GM15510 (cell line): Measurements from ENCODE around the gene TBC1D25.

Source experiments
- POLR2A ChIP-seq: IDR thresholded peaks from 3 replicates; pipeline ENCODE4 v1.6.1; 2011; ENCODE audit warnings: borderline replicate concordance; ENCODE audit not compliant: insufficient read length; ENCODE audit errors: extremely low read depth

Gene TBC1D25

DNA sequence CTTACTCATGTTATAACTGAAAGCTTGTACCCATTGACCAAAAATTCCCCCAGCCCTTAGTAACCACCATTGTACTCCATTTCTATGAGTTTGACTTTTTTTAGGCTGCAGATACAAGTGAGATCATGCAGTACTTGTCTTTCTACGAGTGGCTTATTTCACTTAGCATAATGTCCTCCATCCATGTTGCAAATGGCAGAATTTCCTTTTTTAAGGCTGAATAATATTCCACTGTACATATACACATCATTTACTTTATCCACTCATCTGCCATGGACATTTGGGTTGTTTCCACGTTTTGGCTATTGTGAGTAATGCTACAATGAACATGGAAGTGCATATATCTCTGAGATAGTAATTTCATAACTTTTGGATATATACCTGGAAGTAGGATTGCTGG, 45.2 kb downstream of the TBC1D25 start:
- no peak for TF ChIP-seq POLR2A

DNA sequence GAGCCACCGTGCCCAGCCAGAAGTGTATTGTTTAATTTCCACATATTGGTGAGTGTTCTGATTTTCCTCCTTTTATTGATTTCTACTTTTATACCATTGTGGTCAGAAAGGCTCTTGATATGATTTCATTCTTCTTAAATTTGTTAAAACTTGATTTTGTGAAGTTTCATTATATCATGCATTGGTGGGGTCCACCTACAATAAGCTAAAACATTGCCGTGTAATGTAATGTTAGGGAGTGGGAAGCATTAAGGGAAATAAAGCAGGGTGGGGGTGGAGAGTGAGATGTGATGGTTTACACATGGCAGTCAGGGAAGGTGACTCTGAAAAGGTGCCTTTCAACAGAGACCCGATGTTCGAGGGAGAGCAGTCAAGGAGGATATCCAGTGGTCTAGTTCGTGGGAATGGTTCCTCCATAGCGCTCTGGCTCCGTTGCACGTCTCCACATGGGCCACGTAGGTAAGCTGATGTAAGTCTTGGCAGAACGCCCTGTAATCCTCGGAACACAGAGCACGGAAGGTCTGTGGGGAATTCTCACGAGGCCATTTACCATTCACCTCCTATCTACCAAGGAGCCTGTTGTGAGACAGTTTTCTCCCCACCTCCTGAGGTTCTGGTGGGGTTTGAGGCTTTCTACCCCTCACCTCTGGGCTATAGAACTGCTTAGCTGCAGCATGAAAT, 50.1 kb downstream of the TBC1D25 start:
- TF ChIP-seq POLR2A: no peak

DNA sequence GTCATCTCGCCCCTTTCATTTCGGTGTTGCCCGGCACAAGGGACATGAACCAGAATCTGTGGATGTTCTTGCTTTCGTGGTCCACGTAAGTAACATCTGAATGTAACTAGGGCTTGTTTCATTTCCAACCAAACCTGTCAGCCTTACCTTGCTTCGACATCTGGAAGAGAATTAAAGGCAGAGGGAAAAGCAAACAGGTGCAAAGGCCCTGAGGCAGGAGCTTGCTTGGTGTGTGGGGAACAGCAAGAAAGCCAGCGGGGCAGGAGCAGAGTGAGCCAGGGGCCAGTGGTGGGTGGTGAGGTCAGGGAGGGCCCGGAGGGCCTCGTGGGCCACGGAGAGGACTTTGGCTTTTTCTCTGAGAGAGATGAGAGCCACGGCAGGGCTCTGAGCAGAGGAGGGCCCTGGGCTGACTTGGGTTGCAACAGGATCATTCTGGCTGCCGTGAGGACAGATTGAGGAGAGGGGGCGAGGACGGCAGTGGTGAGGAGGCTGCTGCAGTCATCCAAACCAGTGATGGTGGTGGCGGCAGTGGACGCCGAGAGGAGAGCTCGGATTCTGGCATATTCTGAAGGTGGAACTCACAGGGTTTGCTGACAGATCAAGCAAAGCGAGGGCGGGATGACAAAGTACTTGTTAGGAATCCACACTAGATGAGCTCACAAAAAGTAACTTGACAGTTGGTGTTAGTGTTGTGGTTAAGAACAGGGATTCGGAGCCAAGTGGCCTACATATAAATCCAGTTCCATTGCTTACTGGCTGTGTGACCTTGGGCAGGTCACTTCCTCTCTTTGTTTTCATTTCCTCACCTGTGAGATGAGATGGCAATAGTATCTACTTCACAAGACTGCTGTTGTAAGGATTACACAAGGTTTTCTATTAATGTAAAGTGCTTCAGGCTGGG, 50.9 kb downstream of the TBC1D25 start:
- no peak for TF ChIP-seq POLR2A

DNA sequence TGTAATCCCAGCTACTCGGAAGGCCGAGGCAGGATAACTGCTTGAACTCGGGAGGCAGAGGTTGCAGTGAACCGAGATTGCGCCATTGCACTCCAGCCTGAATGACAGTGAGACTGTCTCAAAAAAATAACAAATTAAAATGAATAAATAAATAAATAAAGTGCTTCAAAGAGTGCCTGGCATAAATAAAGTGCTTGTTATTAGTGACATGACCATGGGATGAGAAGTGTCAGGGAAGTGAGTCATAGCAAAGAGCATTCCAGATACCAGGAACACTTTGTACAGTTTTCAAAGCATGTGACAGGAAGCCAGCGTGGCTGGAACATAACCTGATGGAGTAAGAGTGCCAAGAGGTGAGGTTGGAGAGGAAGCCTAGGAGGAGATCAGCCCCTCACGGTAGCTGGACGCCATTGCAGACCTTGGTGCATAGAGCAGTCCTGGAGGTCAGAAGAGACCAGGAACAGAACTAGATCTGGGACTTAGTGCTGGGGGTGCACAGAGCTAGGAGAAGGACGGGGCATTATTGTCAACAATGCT, 51.8 kb downstream of the TBC1D25 start:
- TF ChIP-seq POLR2A: no peak

DNA sequence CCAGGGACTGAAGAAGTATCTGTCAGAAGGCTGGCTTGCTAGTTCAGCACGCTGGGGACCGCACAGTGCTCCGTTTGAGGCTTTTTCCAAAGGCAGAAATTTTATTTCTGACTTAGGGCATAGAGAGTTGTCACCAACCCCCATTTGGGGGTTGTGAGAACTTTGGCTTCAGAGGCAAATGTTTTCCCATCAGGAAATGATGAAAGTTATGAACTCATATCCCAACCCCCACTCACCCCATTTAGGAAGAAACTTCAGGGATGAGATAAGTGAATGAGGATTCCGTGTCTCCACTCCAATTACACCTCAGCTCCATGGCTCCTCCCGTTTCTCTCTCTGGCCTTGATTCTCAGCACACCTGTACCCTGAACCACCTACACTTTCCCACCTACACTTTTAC, 53.5 kb downstream of the TBC1D25 start:
- no peak for TF ChIP-seq POLR2A

DNA sequence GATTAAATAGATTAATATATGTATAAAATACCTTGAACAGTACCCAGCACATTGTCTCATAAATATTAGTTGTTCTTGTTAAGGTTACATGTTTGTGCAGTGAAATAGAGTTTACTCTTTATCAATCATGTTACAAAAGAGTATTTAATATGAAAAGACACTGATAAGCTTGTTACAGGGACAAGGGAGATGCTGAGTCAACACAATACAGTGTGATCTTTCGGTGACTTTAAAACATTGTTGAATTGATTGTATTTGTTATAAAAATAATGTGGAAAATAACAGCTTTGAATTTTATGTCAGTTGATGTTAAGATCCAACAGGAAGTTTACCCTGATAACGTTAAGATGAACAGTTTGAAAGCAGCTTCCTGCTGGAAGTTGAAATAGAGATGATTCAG, 56.4 kb downstream of the TBC1D25 start:
- no peak for TF ChIP-seq POLR2A

DNA sequence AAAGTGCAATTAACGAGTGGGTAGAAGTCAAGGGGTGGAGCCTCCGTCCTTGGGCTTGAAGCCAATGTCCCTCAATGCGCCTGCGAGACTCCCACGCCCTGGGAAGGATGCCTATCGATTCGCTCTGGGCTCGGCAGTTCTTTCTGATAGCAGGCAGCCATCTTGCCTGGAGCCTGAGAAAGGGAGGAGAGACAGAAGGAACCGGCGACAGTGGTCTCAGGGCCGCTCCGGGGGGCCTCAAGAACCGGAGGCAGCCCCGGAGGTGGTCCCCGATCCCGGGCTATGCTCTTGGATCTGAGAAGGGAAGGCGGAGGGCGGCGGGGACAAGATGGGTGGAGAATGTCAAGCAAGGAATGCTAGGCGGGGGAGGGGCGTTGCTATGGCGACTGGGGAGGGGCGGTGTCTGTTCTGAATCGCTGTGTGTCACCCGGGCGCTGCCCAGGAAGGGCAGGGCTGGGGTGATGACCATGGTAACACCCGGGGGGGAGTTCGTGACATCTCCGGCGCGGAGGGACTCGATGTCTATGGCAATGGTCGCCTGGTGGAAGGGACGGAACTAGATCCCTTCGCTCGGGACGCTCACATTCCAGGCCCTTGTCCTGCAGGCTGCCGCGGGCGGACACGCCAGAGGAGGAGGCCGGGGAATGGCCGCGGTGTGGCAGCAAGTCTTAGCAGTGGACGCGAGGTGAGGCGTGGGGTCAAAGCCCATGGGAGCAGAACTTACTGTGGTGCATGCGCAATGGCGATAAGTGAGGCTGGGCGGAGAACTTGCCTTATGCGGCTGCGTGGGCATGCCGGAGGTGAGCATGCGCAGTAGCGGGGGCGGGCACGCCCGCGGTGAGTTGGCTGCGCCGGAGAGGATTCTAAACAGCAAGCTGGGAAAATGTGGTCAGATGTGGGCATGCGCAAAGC, 58.1 kb downstream of the TBC1D25 start, which contains the start of gene WDR13:
Gene WDR13 (plus strand): TSS at position 140 of the 912 bp plus-strand sequence. CDS start 505 bp downstream, at position 645.
- peak; percentile 64 for TF ChIP-seq POLR2A

DNA sequence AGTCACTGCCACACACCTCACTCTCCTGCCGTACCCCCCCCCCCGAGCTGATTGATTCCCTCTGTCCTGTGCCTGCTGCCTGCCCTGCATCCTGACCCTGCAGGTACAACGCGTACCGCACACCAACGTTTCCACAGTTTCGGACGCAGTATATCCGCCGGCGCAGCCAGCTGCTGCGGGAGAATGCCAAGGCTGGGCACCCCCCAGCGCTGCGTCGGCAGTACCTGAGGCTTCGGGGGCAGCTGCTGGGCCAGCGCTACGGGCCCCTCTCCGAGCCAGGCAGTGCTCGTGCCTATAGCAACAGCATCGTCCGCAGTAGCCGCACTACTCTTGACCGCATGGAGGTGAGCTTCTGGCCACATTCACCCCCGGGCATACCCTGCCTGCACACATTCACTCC, 59.1 kb downstream of the TBC1D25 start:
- no peak for TF ChIP-seq POLR2A

DNA sequence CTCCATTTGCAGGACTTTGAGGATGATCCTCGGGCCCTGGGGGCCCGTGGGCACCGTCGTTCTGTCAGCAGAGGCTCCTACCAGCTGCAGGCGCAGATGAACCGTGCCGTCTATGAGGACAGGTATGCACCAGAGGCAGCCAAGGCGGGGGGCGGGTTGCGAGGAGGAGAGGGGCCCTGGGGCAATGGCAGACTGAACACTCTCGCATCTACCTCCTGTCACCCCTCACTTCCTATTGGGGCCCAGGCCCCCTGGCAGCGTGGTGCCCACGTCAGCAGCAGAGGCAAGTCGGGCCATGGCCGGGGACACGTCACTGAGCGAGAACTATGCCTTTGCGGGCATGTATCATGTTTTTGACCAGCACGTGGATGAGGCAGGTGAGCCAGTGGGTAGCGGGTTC, 59.8 kb downstream of the TBC1D25 start:
- TF ChIP-seq POLR2A: no peak

DNA sequence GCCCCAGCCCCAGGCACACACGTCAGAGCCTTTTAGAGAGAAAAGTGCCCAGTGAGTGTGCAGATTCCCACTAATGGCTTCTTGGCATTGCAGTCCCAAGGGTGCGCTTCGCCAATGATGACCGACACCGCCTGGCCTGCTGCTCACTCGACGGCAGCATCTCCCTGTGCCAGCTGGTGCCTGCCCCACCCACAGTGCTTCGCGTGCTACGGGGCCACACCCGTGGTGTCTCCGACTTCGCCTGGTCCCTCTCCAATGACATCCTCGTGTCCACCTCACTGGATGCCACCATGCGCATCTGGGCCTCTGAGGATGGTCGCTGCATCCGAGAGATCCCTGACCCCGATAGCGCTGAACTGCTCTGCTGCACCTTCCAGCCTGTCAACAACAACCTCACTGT, 60.7 kb downstream of the TBC1D25 start:
- TF ChIP-seq POLR2A: no peak

DNA sequence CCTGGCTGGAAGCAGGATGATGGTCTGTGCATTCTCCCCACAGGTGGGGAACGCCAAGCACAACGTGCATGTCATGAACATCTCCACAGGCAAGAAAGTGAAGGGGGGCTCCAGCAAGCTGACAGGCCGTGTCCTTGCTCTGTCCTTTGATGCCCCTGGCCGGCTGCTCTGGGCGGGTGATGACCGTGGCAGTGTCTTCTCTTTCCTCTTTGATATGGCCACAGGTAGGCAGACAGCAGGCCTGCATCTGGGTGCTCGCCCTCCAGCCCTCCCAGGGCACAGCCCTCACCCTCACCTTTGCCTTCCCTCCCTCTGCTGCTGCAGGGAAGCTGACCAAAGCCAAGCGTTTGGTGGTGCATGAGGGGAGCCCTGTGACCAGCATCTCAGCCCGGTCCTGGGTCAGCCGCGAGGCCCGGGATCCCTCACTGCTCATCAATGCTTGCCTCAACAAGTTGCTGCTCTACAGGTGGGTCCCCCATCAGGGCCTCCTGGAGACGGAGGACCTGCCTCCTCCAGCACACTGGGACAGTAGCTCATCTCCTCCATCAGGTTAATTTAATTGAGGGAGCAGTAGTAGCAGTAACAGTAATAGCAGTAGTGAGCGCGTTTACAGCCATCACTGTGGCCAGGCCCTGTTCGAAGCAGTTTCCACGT, 62.4 kb downstream of the TBC1D25 start:
- TF ChIP-seq POLR2A: no peak

DNA sequence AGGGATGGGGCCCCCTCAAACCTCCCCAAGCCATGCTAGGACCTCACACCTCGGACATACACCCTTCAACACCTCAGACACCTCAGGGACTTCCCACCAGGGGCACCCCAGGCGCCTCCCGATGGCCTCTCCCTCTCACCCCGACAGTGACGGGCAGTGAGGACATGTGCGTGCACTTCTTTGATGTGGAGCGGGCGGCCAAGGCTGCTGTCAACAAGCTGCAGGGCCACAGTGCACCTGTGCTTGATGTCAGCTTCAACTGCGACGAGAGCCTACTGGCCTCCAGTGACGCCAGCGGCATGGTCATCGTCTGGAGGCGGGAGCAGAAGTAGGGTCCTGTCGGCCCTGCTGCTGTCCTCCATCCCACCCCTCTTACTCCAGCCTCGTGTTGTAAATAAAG, 65.2 kb downstream of the TBC1D25 start:
- TF ChIP-seq POLR2A: no peak

DNA sequence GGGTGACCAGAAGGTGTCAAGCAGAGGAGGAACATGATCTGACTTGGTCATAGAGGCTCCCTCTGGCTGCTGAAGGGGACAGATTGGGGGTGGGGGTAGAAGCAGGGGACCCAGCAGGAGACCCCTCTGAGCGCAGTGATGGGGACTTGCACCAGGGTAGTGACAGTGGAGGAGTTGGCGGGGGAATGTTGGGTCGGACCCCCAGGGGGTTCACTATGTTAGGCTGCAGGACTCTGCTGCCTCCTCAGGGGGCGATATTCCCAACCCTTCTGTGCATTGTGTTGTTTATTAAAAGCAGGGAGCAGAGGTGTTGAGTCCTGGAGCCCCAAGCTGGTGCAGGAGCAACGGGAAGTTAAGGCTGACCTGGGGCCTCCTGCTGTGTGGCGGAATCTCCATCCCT, 66.6 kb downstream of the TBC1D25 start:
- TF ChIP-seq POLR2A: no peak

DNA sequence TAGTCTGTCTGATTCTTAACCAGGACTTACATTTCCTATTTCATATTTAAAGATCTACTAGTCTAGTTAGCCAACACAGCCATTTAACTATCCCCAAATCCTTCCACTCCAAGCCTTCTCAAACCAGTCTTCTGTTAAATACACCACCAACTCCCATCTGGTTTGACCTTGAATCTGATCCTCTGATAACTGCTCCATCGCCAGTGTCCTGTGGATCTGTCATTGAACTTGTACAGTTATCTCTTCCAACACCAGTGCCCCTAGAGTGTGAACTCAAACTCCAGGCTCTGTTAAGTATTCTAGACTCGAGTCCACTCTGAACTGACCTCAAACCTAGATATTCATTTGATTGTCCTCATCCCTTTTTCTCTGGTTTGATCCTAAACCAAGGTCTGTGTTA, 72.2 kb downstream of the TBC1D25 start:
- no peak for TF ChIP-seq POLR2A
